ENCODE measurements around the gene MOGAT2. TPM values are rescaled to one million over a fixed set of nuclear protein-coding genes. Genes with fewer than 3 reads are reported as not detected.
A peak's percentile ranks its signal among the peaks of the same experiment; 100 is the strongest.
"Not testable (repeated sequence)": the region's sequence is repeated elsewhere in the genome, so short reads cannot be mapped to it uniquely, and the experiment has no call there.

Gene MOGAT2
- total RNA-seq, 8 experiments from 2014 or later, result 0.13 to 0.95 (median 0.32) TPM; not detected in 2

DNA sequence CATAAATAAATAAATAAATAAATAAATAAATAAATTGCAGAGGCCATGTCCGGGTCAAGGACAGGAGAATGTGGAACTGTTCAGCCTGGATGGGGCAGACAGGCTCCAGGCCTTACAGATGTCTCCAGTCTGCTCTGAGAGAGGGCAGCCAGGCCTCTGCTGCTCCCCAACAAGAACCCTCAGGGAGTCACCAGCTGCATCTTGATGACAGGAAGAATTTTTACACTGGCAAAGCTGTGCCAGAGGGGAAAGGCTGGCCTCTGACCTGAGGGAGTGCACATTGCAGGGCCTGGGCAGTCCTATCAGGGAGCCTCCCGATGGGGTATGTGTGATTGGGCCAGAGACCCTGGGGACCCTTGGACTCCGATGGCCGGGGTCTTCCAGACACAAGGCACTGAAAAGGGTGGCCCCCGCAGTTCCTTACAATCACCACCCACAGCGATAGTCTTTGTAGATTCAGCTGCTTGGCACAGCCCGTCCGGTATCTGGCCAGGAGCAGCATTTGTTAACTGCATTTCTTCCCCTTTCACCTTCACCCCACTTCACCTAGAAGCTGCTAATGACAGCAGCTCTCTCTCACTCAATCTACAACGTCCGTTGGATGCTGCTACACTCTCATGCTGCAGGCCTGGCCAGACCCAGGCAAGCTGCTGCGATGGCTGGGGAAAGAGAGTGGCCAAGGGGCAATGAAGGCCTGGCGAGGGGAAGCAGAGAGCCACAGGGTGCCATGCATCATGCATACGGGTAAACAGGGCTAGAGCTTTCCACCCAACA is 8.1 kb downstream of the MOGAT2 start:
- H3K4me3 ChIP-seq, result no peak overlapping the region
- ATAC-seq (replicated peaks in 6 of 8), result no peak
- WGBS, 10 experiments, result 63 to 100% (median 80%) methylated on average over 1 to 7 of the region's 13 CpGs; no CpG with 5 or more reads in 1 of the 10 experiments
- in situ Hi-C loops (cut with MboI; ENCODE audit: low pct_unique_long_range_greater_than_20kb in 2 of 9, low sequenced_read_pairs in 9 of 9, unreplicated experiment in 9 of 9), result no loop called here
- peaks cover 4 to 6% of the 10 kb centered on the region in 2 donors for H3K4me1 ChIP-seq (replicated peaks in 1 of 2)
- H3K27ac ChIP-seq, result no peak overlapping the region

DNA sequence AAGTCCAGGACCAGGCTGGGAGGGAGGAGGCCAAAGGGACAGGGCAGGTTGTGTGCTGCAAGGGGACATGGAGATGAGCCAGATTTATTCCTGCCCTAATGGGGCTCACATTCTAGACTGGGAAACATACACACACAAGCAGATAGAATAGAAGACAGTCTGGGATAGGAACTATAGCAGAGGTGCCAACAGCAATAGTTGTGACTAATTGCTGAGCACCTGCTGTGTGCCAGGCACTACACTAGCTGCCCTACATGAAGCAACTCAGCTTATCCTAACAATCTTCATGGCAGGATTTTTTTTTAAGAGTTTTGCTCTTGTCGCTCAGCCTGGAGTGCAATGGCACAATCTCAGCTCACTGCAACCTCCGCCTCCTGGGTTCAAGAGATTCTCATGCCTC is 11.4 kb downstream of the MOGAT2 start:
- H3K4me3 ChIP-seq, result no peak overlapping the region
- H3K27ac ChIP-seq, result no peak overlapping the region
- no peak for ATAC-seq (replicated peaks in 6 of 8)
- WGBS, 10 experiments, result 90 to 100% (median 96%) methylated on average over 1 to 2 of the region's 2 CpGs; no CpG with 5 or more reads in 6 of the 10 experiments
- in situ Hi-C loops (cut with MboI; ENCODE audit: low pct_unique_long_range_greater_than_20kb in 2 of 9, low sequenced_read_pairs in 9 of 9, unreplicated experiment in 9 of 9), result no loop called here
- peaks cover 6% of the 10 kb centered on the region in 2 donors for H3K4me1 ChIP-seq (replicated peaks in 1 of 2)

- Histone ChIP-seq H3K4me1 (replicated peaks in 1 of 2) (peaks cover 9 to 12% of the 10 kb centered on the region in 2 donors), H3K4me3 (no peak overlapping the region), H3K27ac (no peak overlapping the region)
- 73 to 100% methylated on average over 2 to 3 of the region's 5 CpGs; no CpG with 5 or more reads in 8 of the 10 experiments for WGBS, 10 experiments
- in situ Hi-C loops (cut with MboI; ENCODE audit: low pct_unique_long_range_greater_than_20kb in 2 of 9, low sequenced_read_pairs in 9 of 9, unreplicated experiment in 9 of 9), result no loop called here
- no peak for ATAC-seq (replicated peaks in 6 of 8)
These were observed 13.5 kb downstream of the MOGAT2 start for GRCh38 chr11:75731095-75731494.

DNA sequence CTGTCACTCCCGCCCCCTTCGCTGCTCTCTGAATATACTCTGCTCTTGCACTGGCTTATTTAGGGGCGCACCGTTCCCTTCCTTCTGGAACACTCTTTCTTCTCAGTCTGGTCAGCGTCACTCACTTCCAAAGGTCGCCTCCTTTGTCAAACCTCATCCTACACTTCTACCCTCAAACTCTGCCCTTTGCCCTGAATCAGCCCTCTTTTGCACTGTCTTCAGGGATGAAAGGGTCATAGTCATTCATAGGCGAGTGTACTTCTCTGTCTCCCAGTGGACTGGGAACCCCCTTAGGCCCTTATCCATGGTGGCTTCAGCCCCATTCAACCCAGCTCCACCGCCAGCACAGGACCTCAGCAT is 15.4 kb downstream of the MOGAT2 start:
- no peak overlapping the region for H3K27ac ChIP-seq
- in situ Hi-C loops (cut with MboI; ENCODE audit: low pct_unique_long_range_greater_than_20kb in 2 of 9, low sequenced_read_pairs in 9 of 9, unreplicated experiment in 9 of 9), result no loop called here
- 71 to 100% (median 89%) methylated on average over 1 to 3 of the region's 8 CpGs; no CpG with 5 or more reads in 5 of the 10 experiments for WGBS, 10 experiments
- peaks cover 8 to 12% of the 10 kb centered on the region in 2 donors for H3K4me1 ChIP-seq (replicated peaks in 1 of 2)
- no peak for ATAC-seq (replicated peaks in 6 of 8)
- no peak overlapping the region for H3K4me3 ChIP-seq

GRCh38 chr11:75733431-75734107 is 15.9 kb downstream of the MOGAT2 start:
- peak in 4 of 8 experiments; percentile 16 to 77 (median 54) for ATAC-seq (replicated peaks in 6 of 8)
- H3K4me1 ChIP-seq (replicated peaks in 1 of 2), result peaks cover 8 to 12% of the 10 kb centered on the region in 2 donors
- 38 to 100% (median 67%) methylated on average over 1 to 3 of the region's 5 CpGs; no CpG with 5 or more reads in 5 of the 10 experiments for WGBS, 10 experiments
- no peak overlapping the region for H3K27ac ChIP-seq
- no peak overlapping the region for H3K4me3 ChIP-seq
- in situ Hi-C loops (cut with MboI; ENCODE audit: low pct_unique_long_range_greater_than_20kb in 2 of 9, low sequenced_read_pairs in 9 of 9, unreplicated experiment in 9 of 9), result no loop called here

DNA sequence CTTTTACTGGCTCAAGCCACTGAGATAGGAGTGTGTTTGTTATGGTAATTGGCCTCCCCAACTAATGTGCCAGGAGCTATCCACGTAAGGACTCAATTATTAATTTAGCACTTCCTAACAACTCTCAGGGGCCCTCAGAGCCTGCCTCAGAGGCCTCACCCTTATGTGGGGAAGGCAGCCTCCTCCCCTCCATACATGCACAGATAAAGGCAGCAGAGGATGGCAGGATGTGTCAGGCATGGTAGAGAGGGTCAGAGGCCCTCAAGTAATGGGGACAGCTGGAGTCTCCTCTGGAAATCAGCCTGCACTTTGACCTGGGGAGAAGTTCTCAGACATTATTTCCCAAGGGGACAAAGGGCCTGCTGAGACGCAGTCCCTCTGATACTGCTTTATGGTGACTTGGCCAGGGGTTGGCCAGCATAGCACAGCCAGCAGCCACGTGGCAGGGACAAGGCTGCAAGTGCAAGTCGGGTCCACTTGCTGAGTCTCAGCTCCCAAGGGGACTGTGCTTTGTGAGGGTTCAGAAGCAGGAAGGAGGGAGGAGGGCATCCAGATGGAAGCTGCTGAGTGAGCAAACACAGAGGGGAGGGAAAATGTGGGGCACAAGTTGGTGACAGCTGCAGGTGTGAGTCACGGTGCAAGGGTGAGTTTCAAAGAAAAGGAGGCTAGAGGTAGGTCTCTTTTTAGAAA is 17.0 kb downstream of the MOGAT2 start:
- peak in 6 of 8 experiments; percentile 41 to 78 (median 64) for ATAC-seq (replicated peaks in 6 of 8)
- peak overlapping the region in 1 of 2 donors; percentile 19 for H3K27ac ChIP-seq
- H3K4me1 ChIP-seq (replicated peaks in 1 of 2), result peaks cover 8 to 12% of the 10 kb centered on the region in 2 donors
- WGBS, 10 experiments, result 20 to 60% (median 38%) methylated on average over 1 to 3 of the region's 5 CpGs; no CpG with 5 or more reads in 4 of the 10 experiments
- no peak overlapping the region for H3K4me3 ChIP-seq
- in situ Hi-C loops (cut with MboI; ENCODE audit: low pct_unique_long_range_greater_than_20kb in 2 of 9, low sequenced_read_pairs in 9 of 9, unreplicated experiment in 9 of 9), result no loop called here

DNA sequence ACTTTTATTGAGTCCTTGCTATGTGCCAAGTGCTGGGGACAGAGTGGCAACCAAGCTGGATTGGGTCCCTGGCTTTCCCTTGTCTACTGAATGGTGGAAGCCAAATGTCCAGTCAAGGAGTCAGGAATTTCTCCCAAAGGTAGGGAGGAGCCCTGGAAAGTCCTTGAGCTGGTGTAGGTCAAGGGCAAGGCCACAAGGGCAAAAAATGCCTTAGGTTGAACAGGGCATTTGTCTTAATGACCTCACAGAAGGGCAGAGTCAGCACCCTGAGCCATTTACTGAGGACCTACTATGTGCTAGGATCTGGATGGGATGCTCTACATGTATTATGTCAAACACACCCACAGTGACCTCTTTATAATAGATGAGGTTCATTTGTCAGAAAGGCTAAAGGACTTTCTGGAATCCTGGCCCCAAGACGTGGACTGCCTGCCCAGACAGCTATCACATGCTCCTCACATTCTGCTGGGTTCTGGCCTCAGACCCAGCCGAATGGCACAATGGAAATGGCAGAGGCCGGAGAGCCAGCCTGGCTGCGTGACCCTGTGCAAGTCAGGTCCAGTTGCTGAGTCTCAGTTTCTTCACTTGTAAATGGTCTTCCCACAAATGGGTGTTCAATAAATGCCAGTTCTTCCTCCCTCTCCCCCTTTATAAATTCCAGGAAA is 17.7 kb downstream of the MOGAT2 start:
- no peak for ATAC-seq (replicated peaks in 6 of 8)
- Histone ChIP-seq H3K27ac (no peak overlapping the region), H3K4me3 (no peak overlapping the region), H3K4me1 (replicated peaks in 1 of 2) (peaks cover 8 to 12% of the 10 kb centered on the region in 2 donors)
- in situ Hi-C loops (cut with MboI; ENCODE audit: low pct_unique_long_range_greater_than_20kb in 2 of 9, low sequenced_read_pairs in 9 of 9, unreplicated experiment in 9 of 9), result no loop called here
- WGBS, 10 experiments, result 100% methylated on average over 1 to 2 of the region's 4 CpGs; no CpG with 5 or more reads in 5 of the 10 experiments

GRCh38 chr11:75737314-75737713 is 19.7 kb downstream of the MOGAT2 start:
- Histone ChIP-seq H3K4me1 (replicated peaks in 1 of 2) (peaks cover 8 to 12% of the 10 kb centered on the region in 2 donors), H3K4me3 (no peak overlapping the region), H3K27ac (no peak overlapping the region)
- no peak for ATAC-seq (replicated peaks in 6 of 8)
- in situ Hi-C loops (cut with MboI; ENCODE audit: low pct_unique_long_range_greater_than_20kb in 2 of 9, low sequenced_read_pairs in 9 of 9, unreplicated experiment in 9 of 9), result no loop called here
- 65 to 100% (median 83%) methylated on average over 1 to 6 of the region's 6 CpGs; no CpG with 5 or more reads in 2 of the 10 experiments for WGBS, 10 experiments

DNA sequence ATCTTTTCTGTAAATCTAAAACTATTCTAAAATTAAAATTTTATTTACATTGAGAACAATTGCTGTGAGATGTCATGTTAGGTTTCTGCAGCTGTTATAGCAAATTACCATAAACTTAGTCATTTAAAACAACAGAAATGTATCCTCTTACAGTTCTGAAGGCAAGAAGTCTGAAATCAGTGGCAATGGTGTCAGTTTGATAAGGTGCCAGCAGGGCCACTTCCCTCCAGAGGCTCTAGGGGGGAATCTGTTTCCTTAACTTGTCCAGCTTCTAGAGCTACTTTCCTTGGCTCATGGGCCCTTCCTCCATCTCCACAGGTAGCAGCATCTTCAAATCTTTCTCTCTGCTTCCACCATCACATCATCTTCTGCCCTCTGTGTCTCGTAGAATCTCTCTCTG is 23.0 kb downstream of the MOGAT2 start:
- Histone ChIP-seq H3K4me1 (replicated peaks in 1 of 2) (peaks cover 2 to 8% of the 10 kb centered on the region in 2 donors), H3K4me3 (no peak overlapping the region), H3K27ac (no peak overlapping the region)
- in situ Hi-C loops (cut with MboI; ENCODE audit: low pct_unique_long_range_greater_than_20kb in 2 of 9, low sequenced_read_pairs in 9 of 9, unreplicated experiment in 9 of 9), result no loop called here
- ATAC-seq (replicated peaks in 6 of 8), result no peak
- WGBS, 10 experiments, result 17 to 100% (median 67%) methylated on average over 1 of the region's 1 CpG; no CpG with 5 or more reads in 7 of the 10 experiments

DNA sequence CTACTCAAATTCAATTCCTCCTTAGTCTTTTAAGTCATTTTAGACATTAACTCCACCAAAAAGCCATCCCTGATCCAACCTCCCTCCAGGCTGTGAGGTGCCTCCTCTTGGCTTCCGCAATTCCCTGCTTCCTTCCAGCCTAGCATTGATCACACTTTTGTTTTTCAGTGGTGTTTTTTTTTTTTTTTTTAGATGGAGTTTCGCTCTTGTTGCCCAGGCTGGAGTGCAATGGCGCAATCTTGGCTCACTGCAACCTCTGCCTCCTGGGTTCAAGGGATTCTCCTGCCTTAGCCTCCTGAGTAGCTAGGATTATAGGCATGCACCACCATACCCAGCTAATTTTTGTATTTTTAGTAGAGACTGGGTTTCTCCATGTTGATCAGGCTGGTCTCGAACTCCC is 25.5 kb downstream of the MOGAT2 start:
- H3K27ac ChIP-seq; in situ Hi-C loops (cut with MboI; ENCODE audit: low pct_unique_long_range_greater_than_20kb in 2 of 9, low sequenced_read_pairs in 9 of 9, unreplicated experiment in 9 of 9); H3K4me3 ChIP-seq; ATAC-seq (replicated peaks in 6 of 8); H3K4me1 ChIP-seq (replicated peaks in 1 of 2): not testable (repeated sequence)
- 82 to 100% (median 92%) methylated on average over 1 to 4 of the region's 4 CpGs; no CpG with 5 or more reads in 2 of the 10 experiments for WGBS, 10 experiments

DNA sequence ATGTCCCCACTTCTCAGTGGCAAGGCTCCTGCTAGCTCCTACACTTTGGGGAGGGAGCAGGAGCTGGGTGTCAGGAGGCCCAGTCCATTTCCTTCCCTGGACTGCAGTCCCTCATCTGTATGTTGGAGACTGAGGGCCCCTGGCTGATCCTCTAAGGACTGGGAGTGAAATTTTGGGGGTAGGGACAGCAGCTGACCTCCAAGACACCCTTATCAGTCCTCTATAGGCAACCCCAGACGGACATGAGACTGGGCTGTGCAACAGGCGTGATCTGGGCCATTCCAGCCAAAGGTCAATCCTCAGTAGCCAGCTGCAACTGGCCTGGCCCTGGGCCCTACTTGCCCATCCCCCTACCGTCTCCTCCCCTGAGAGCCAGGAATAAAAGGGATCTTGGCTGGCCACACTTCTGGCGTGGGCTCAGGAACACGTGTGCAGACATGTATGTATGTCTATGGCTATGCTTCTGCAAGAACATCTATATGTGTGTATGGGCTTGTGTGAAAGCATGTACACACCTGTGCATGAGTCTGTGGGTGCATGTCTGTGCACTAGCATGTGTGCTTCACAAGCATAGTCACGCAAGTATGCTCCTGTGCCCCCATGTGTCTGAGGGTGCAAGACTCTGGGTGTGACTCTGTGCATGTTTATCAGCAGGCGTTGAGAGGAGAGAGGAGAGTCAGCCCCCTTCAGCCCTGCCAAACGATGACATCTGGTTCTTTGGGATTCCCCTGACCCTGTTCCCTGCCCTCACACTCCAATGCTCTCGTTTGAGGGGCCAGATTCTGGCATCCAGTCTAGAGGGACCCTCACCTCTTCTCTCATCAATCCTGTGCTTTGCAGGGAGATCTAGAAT is 26.3 kb downstream of the MOGAT2 start:
- 20 to 100% (median 79%) methylated on average over 1 to 6 of the region's 9 CpGs; no CpG with 5 or more reads in 5 of the 10 experiments for WGBS, 10 experiments
- peaks cover 2 to 12% of the 10 kb centered on the region in 2 donors for H3K4me1 ChIP-seq (replicated peaks in 1 of 2)
- ATAC-seq (replicated peaks in 6 of 8), result peak in 5 of 8 experiments; percentile 18 to 71 (median 61)
- in situ Hi-C loops (cut with MboI; ENCODE audit: low pct_unique_long_range_greater_than_20kb in 2 of 9, low sequenced_read_pairs in 9 of 9, unreplicated experiment in 9 of 9), result no loop called here
- peak overlapping the region in 1 of 2 donors; percentile 46 for H3K27ac ChIP-seq
- no peak overlapping the region for H3K4me3 ChIP-seq

DNA sequence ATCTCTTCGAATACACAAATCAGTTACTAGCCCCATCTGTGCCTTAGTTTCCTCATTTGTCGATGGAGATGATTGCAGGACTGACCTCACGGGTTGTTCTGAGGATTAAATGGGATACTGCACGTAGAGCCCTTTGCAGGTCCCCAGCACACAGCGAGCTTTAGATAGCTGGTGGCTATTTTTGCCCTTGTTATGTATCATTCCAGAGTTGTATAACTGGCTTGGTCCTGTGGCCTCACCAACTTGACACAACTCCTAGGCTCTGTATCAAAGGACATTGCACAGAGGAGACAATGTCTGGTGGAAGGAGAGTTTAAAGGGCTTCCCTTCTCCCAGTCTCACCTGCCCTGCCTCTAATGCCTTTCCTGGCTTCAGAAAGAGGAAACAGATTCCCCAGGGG is 28.2 kb downstream of the MOGAT2 start:
- 17 to 73% (median 50%) methylated on average over 1 to 5 of the region's 5 CpGs; no CpG with 5 or more reads in 3 of the 10 experiments for WGBS, 10 experiments

More for the DNA sequence above, 28.2 kb downstream of the MOGAT2 start:
- Histone ChIP-seq H3K27ac (no peak overlapping the region), H3K4me3 (no peak overlapping the region), H3K4me1 (replicated peaks in 1 of 2) (peaks cover 2 to 12% of the 10 kb centered on the region in 2 donors)
- in situ Hi-C loops (cut with MboI; ENCODE audit: low pct_unique_long_range_greater_than_20kb in 2 of 9, low sequenced_read_pairs in 9 of 9, unreplicated experiment in 9 of 9), result no loop called here
- ATAC-seq (replicated peaks in 6 of 8), result no peak

All from motor neuron (in vitro differentiated cells).